HG02623 (cell line): ENCODE data around the gene ADAMTS16.

Experiments
- ATAC-seq: cut with Tn5 transposase; IDR thresholded peaks from one replicate; pipeline ENCODE4 v1.9.1; 2021; ENCODE audit warnings: moderate library complexity; ENCODE audit not compliant: unreplicated experiment

ADAMTS16 gene

DNA sequence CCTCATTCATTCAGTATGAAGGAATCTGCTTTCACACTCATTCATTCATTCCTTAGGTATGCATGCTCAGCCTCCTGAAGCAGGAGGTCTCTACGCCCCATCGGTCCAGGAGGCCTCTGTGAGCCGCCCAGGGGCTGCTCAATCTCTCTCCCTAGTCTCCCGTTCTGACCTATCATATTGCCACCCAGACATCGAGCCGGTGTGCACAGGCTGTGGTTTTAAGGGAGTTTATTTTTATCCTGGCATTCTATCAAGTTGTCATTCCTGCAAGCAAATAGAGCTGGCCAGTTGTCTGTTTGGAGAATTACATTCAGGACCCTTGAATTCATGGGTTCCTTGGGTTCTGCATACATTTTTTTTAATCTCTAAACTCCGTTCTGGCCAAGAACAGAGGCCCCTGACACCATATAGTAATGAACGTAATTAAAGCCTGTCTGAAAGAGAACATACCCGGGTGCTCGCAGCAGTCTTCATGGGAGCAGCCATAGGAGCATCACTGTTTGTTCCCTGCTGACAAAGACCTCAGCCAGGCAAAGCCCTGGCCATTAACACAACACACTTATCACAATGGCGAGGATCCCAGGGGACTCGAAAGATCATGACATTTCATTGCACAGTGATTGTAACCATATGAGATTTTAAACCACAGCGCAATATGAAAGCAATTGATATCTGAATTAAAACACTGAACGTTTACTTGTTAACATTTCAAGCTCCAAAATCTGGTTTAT is 80.9 kb downstream of the ADAMTS16 start:
- no peak for ATAC-seq

DNA sequence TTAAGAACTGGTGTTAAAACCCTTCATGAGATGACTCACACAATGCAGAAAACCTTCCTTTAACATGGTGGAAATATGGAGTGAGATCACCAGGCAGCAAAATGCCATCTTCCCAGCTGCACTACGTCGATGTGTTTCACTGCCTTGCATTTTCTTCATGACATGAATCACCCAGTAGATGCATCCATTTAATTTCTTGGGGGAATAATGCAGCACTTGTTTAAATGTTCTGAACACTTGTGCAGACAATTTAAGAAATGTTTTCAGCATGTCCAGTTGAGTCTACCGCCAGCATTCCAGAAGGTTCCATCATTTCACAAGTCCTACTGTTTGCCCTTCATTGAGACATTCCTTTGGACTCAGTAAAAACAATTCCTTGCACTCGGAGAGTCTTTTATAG is 81.6 kb downstream of the ADAMTS16 start:
- ATAC-seq: no peak

DNA sequence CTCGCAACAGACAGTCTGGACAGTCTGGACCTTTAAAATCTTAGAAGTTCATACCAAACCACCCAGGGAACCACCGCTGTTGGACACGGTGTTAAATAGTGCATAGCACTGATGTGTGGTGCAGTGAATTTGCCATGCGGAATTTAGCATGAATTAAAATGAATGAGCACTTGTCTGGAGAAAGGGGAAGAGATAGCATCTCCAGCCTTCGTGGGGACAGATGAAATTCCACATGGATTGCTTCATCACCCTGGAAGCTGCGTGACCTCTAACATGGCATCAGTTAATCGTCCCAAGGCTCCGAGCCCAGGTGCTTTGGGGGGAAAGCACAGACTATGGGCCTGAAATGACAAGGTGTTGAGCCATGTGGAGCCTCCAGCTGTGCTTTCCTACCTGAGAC is 91.4 kb downstream of the ADAMTS16 start:
- ATAC-seq: no peak

DNA sequence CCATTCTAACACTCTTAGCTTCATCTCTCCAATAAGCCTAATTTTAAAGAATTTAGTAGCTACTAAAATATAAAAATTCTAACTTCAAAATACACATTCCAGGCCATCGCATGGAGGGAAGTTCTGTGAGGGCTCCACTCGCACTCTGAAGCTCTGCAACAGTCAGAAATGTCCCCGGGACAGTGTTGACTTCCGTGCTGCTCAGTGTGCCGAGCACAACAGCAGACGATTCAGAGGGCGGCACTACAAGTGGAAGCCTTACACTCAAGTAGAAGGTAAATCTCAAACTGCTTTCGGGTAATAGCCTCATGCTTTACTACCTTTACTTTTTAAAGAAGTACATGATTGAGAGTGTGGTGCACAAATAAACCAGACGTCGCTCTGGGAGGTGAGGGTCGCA is 94.8 kb downstream of the ADAMTS16 start:
- no peak for ATAC-seq

DNA sequence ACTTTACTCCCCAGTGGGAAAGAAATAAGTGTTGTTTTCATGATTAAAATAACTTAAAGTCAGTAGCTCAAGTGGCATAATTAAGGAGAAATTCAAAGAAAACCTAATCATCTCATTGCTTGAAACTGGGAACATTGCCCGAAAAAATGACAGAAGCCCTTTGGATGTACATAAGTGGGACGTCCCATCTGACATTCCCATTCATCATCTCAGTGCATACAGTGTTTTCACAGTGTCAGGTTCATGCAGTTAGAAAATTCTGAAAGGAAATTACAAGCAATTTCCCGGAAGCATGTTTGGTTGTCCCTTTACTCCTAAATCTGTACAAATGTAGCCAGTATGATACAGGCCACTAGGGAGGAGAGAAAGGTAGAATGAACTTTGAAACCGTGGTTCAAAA is 95.6 kb downstream of the ADAMTS16 start:
- no peak for ATAC-seq

DNA sequence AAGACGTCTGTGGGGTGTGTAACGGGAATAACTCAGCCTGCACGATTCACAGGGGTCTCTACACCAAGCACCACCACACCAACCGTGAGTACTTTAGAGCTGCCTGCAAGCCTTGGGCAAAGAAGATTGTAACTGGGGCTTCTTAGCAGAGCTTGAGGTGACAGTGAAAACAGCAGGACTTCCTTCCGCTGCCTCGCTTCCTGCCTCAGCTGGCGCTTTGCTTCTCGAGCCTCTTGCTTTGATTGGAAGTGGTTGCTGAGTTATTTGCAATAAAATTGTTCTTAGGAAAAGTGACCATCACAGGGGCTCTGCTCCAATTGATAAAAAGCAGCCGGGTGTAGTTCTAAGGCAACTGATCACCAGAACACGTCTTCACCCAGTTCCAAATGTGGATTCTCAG is 99.1 kb downstream of the ADAMTS16 start:
- no peak for ATAC-seq

DNA sequence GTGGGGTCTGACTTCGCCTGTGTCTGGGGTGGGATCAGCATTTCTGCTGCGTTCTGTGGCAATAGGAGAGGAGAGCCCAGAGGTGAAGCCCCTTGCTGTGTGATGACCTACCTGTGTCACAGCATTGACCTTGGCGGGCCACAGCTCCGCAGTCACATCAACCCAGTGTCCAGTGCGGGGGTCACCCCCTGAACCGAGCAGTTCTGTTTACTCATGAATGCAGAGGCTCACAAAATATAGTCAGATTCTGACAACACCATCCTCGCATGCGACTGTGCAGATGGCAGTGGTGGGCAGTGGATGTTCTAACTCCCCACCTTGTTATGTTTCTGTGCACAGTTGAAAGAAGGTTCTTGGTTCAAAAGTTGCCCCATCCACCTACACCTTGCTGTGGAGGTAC is 100.1 kb downstream of the ADAMTS16 start:
- ATAC-seq: no peak

DNA sequence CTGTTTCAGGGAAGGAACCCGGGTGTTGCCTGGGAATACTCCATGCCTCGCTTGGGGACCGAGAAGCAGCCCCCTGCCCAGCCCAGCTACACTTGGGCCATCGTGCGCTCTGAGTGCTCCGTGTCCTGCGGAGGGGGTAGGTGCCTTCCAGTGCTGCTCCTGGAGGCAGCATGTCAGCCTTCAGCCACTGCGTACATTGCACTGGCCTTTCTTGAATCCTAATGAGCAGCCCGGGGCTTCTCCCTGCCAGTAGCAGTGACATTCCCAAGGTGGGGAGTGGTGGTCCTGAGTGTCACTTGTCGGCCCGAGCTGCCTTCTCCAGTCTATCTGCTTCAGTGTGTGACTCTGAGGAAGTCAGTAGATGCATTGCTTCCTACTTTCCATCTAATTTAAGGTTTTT is 101.9 kb downstream of the ADAMTS16 start:
- ATAC-seq: no peak

DNA sequence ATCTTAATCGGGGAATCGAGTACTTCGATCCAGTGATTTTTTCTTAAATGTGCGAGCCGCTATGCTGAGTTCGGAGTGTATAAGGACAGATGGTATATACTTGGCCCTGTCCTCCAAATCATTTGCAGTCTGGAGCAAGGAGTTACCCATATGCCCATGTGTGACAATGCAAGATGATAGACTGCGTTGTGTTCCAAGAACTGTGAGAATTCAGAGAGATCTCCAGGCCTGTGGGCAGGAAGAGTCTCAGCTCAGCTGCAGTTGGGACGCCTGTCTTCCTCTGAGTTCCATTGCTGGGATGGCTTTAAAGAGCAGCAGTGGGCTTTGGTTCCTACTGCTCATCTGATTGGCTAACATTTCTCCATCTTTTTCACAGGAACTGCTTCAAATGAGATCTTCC is 106.6 kb downstream of the ADAMTS16 start:
- ATAC-seq: no peak

DNA sequence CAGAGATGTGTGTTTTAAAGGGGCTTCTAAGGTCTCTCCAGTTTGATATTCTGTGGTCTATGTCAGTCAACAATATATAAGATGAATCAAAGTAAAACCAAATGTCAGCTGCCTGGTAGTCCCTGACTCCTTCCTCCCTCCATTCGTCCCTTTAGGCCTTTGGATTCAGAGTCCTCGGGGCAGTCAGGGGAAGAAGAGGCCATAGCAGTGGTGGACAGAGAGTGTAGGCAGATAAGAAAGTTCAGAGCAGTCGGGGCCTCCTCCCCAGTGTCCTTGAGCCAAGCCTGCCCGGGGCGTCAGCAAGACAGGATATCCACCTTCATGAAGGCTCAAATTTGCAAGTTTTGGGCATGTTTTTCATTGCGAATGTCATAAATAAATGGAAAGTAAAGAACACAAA is 110.6 kb downstream of the ADAMTS16 start:
- no peak for ATAC-seq

DNA sequence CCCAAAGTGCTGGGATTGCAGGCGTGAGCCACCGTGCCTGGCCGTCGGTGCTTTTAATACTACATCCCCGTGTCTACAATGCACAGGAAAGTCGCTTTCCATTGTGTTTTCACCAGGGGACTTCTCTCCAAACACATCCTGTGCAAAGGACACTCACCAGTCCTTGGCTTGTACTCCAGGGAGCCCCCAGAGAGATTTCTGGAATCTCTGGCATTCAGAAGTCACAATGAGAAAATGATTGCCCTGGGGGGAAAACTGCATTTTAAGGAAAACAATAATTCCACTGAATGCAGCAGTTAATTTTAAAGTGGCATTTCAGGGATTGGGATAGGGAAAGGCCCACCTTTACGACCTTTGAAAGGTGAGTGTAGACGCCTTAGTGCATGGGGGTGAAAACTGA is 112.0 kb downstream of the ADAMTS16 start:
- no peak for ATAC-seq

DNA sequence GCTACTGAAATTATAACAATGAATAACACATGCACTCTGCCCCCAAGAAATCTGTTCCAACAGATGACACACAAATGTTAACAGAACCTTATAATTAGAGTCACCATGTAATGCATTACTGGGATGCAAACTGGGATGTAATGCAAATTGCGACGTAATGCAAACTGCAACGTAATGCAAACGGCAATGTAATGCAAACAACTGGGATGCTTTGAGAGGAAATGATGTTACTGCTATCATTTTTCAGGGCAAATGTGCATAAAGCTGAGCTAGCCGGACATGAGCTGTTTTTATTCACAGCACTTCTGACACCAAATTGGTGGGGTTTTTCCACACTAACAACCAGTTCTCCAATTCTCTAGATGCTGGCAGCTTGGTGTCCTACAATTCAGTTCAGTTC is 117.2 kb downstream of the ADAMTS16 start:
- no peak for ATAC-seq

DNA sequence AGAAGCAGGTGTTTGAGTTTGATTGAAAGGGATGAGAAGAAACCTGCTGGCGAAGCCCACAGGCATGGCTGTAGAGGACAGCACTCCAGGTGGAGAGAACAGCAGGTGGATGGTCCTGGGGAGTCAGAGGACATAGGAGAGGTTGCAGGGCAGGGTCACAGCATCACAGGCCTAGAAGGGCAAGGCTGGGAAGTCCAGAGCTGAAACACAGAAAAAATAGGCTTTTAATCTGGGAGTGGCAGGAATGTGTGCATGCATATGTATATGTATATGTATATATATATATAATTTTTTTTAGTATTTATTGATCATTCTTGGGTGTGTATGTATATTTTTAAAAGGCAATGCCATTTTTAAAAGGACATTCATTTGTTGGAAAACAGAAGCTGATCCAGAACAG is 118.4 kb downstream of the ADAMTS16 start:
- ATAC-seq: no peak

DNA sequence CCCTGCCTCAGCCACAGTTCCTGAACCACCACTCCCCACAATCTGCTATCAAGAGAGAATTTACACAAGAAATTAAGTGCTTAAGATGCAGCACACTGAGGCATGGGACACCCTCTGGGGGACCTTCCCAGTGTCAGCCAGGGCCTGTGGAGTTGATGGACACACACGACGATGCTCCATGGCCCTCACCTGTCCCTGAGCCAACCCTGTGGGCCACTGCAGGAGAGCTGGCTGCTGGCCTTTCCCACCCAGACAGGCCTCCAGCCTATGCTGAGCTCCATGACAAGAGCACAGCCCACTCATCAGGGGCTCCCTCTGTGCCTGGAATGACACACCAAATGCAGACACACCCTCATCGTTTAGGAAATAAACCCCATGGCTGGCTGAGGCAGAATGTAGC is 124.6 kb downstream of the ADAMTS16 start:
- ATAC-seq: no peak

DNA sequence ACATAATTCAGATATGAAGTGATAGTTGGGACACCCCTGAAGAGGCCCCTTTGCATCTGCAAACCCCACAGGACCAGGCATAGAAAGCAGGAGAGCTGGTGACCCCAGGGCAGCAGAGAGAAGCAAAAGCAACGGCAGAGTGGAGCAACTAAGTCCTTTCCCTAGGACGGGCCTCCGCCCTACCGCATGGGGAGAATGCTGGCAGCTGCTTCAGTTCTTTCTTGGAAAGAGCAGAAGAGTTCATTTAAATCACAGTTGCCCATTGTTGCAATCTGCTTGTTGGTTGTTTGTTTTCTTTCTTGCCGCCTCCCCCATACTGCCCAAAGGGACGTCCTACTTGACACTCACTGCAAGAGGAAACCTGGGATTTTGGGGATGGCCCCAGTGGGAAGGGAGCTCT is 126.2 kb downstream of the ADAMTS16 start:
- no peak for ATAC-seq

DNA sequence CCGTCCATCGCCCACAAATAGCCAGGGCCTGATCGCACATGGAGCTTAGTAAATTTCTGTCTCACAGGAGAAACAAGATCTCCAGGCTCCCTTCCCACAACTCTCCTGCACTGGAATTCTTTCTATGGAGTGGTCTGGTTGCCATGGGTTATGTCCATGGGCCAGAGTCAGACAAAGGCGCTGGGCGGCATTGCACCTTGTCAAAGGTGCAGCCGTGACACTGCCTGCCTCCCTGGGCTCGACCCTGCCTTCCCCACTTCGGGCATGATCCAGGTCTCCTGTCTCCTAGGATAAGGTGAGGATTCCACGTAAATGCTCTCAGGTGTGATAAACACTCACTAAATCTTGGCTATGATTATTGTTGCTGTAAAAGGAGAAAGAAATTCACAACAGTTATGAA is 130.0 kb downstream of the ADAMTS16 start:
- ATAC-seq: no peak

DNA sequence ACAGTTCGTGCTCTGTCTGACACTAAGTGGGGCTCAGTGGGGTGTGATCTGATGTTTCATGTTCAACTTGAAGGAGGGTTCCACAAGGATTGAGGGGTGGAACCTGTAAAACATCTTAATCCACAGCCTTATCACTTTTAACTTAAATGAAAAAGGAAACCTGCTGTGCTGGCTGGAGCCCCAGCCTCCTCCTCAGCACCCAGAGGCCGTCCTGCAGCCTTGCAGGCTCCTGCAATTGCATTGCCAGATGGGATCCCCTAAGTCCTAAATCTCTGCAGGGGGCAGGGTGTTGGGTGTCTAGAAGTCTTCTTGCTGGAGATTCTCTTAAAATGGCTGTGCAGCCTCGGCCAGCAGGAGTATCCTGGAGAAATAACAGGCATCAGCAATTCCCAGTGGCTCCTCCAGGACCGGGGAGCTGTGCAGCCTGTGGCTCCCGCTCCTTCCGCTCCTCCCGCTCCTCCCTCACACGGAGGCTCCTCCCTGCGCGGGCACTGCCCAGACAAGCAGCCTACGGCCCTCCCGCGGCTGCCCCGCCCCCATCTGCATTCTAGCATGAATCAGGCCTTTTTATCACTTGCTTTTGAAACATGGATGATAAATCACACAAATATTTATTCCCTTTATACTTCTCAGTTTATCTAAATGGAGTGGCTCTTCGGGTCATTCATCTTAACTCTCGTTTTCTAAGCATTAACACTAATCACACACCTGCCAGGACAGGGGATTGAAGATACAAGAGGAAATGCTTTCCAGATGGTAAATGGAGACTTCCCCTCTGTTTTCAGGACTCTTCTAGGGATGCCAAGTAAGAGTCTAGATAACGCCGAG is 131.0 kb downstream of the ADAMTS16 start:
- no peak for ATAC-seq

DNA sequence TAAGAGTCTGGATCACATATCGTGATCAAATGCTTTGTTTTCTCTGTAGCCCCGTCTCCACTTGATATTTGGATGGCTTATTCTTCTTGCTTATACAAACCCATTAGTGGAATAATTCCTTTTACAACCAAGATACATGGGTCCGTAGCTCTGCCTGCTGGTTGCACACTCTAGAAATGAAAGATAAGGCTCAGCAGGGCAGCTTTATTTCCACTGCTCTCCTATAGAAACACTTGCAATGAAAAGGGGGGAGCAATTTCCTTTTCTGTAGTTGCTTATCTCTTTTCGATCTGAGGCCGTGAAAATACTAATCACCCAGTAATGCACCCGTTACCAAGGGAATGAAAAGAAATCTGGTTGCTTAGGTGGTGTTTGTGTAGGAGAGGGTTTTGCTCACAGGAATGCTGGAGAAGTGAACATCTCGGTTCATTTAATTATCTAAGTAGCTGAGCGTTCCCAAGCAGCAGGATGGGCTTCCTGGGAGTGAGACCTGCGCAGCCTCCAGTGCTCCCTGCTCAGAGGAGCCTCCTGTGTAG is 131.7 kb downstream of the ADAMTS16 start:
- no peak for ATAC-seq

DNA sequence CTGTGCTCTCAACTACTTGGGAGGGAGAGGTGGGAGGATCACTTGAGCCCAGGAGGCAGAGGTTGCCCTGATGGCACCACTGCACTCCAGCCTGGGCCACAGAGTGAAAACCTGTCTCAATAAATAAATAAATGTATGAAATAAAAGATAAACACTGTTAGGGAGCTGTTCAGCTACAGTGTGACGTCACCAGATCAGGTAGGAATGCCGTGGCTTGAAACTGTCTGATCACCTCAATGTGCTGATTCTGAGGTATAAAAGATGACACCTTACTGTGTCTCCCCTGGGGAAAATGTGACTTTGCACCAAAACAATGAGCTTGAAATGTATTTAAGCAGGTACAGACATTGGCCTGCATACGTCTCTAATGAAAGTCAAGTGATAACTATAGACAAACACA is 133.3 kb downstream of the ADAMTS16 start:
- no peak for ATAC-seq

DNA sequence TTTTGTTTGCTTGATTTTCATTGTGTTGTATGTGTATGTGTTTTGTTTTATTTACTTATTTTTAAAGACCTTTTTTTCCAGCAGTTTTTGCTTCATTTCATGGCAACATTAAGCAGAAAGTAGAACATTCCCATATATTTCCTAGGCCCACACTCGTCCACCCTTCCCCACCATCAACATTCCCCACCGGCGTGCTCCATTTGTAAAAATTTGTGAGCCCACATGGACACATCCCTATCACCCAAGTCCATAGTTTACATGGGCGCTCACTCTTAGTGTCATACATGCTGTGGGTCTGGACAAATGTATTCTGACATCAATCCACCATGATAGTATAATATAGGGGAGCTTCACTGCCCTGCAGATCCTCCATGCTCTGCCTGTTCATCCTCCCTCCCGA is 133.8 kb downstream of the ADAMTS16 start:
- ATAC-seq: no peak

DNA sequence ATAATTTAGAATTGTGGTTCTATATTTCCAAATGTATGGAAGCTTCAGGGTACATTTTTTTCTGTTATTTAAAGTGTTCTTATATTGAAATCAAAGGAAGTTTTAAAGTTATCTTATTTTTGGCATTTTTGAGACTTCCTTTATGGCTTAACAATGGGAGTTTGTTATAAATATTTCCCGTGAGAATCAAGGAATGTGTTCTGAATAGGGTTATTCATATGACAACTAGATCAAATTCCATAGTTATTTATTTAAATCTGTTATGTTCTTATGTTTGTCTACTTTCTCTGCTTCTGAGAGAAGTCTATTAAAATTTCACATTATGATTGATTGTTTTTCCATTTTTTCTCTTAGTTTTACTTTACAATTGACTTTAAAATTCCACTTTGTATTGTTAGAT is 135.1 kb downstream of the ADAMTS16 start:
- no peak for ATAC-seq

DNA sequence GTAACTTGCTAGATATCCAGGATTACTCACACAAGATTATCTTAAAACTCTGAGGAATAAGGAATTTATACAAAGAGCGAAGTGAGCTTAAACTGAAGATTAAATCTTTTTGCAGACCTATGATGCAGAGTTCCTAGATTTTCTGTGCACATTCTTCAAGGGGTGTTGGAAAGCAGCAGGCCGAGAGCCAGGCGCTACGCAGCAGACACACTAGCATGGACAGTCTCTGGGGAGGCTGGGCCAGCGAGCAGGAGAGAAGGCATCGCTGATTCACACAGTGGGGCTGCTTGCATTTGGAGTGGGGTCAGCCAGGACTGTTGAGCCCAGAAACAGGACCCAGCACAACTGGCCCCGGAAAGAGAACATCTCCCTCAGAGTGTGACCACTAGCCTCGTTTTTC is 136.3 kb downstream of the ADAMTS16 start:
- ATAC-seq: no peak
